HepG2 (cell line): Measurements from ENCODE around the gene BACE1-AS. TPM values are rescaled to one million over a fixed set of nuclear protein-coding genes. Genes with fewer than 3 reads are reported as not detected.

Source experiments
- DMAP1 ChIP-seq: IDR thresholded peaks from 2 replicates; pipeline ENCODE4 v1.6.1; 2016
- FOXK2 ChIP-seq: fragments of 450-650 bp; IDR thresholded peaks from 2 replicates; pipeline ENCODE4 v1.6.1; 2016
- MEIS2 ChIP-seq: sonication (generic); formaldehyde crosslinking; IDR thresholded peaks from 2 replicates; pipeline ENCODE4 v1.9.0; 2021; ENCODE audit warnings: mild to moderate bottlenecking, missing genetic modification reagents
- SIN3A ChIP-seq: IDR thresholded peaks from 2 replicates; pipeline ENCODE4 v1.6.1; 2011; ENCODE audit warnings: low read depth, mild to moderate bottlenecking, control low read depth, low read length, borderline replicate concordance
- SP2 ChIP-seq: sonication (generic); formaldehyde crosslinking; IDR thresholded peaks from 2 replicates; pipeline ENCODE4 v1.5.1; 2020; ENCODE audit warnings: mild to moderate bottlenecking, missing genetic modification reagents
- TCF7 ChIP-seq: sonication (generic); IDR thresholded peaks from 2 replicates; pipeline ENCODE4 v1.6.1; 2016; ENCODE audit warnings: antibody characterized with exemption, low read depth
- ZFX ChIP-seq: sonication (generic); formaldehyde crosslinking; IDR thresholded peaks from 2 replicates; pipeline ENCODE4 v1.4.0; 2020; ENCODE audit warnings: mild to moderate bottlenecking, low read depth, missing genetic modification reagents, moderate library complexity
- ZNF883 ChIP-seq: sonication (generic); formaldehyde crosslinking; IDR thresholded peaks from 2 replicates; pipeline ENCODE4 v1.5.1; 2020; ENCODE audit warnings: mild to moderate bottlenecking, missing genetic modification reagents; ENCODE audit errors: not compliant biosample characterization
- ZSCAN31 ChIP-seq: sonication (generic); formaldehyde crosslinking; IDR thresholded peaks from 2 replicates; pipeline ENCODE4 v1.5.0; 2020; ENCODE audit warnings: low read depth, mild to moderate bottlenecking, missing genetic modification reagents
- polyA plus RNA-seq, 8 experiments: library from polyadenylated mRNA; depleted of rRNA in 3 of 8; stranded (reverse) in 7 of 8; unstranded in 1 of 8; fragments of >200 nt; fragmentation: Illumina TruSeq in 4 of 8; extraction: Trizol in 4 of 8; gene quantifications; 2 replicates each; pipeline versions ENCODE4 v1.2.1 to v1.2.3, GENCODE V29; 2011 to 2016; ENCODE audit warnings: low read depth in 4 of 8, missing spikeins in 1 of 8, mixed read lengths in 1 of 8; ENCODE audit not compliant: insufficient read depth in 1 of 8
- total RNA-seq, 5 experiments: library from RNA; depleted of rRNA; stranded (reverse); fragments of >200 nt; fragmentation: Illumina TruSeq; extraction: Trizol; gene quantifications; 2 replicates each; pipeline ENCODE4 v1.2.3, GENCODE V29; 2016; ENCODE audit warnings: low read depth in 1 of 5
- TF ChIP-seq, protein P1 (sequence below): sonication (generic); formaldehyde crosslinking; IDR thresholded peaks from 2 replicates; pipeline ENCODE4 v1.9.0; 2022; ENCODE audit warnings: missing genetic modification reagents, mild to moderate bottlenecking, borderline replicate concordance
- TF ChIP-seq, protein P2 (sequence below): sonication (generic); formaldehyde crosslinking; IDR thresholded peaks from one replicate; pipeline ENCODE4 v1.5.1; 2020; ENCODE audit warnings: mild to moderate bottlenecking, missing genetic modification reagents; ENCODE audit errors: not compliant biosample characterization
- TF ChIP-seq, protein P3 (sequence below): sonication (generic); formaldehyde crosslinking; IDR thresholded peaks from 2 replicates; pipeline ENCODE4 v1.5.0; 2020; ENCODE audit warnings: mild to moderate bottlenecking, missing genetic modification reagents
- TF ChIP-seq, protein P4 (sequence below): sonication (generic); formaldehyde crosslinking; IDR thresholded peaks from 2 replicates; pipeline ENCODE4 v1.4.0; 2020; ENCODE audit warnings: mild to moderate bottlenecking, missing genetic modification reagents

The BACE1-AS gene
- total and polyA plus RNA-seq, 2 of the 13 experiments (the other 11 are each of a cell fraction or from before 2014, with no cell fraction given) = 2.0 to 3.9 TPM

DNA sequence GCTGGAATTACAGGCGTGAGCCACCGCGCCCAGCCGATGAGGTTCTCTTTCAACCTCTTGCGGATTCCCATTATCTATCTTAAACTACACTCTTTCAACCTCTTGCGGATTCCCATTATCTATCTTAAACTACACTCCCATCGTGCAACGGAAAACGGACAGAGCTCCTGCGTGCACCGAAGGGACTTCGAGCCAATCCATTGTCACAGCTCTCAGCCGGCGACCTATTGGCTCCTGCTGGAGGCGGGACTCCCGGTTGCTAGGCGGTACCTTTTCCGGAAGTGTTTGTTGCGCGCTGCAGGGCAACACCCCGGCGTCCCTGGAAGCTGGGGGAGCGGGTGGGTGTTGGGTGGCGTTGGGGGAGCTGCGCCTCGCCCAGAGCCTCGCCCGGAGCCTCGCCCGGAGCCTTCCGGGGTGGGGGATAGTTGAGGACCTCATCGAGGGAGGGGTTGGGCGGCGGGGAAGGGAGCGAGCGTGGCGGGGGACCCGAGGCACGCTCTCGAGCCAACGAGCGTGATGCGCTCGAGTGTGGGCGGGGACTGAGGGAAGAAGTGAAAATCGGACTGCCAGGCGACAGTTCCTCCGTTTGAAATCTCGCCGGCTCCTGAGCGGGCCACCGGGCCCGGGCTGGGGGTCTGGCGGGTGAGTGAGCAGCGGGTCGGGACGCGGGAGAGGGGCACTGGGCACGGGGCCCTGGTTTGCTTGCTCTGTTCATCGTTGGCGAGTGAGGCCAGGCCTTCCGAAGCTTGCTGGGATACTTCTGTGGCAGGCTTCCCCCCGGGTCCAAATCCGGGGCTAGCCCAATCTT is 36.6 kb downstream of the BACE1-AS start, which contains the start of gene CEP164 (continued):
- TF ChIP-seq ZFX (peak; percentile 44), ZNF883 (CRISPR knock-in tag) (peak; percentile 68), SIN3A (peak; percentile 91; the same call in 1 of the 2 replicates), FOXK2 (0 out of 2 replicates have a peak, but pooled peaks have one; percentile 20), SP2 (peak; percentile 97), MEIS2 (CRISPR knock-in tag) (peak; percentile 59; the same call in 1 of the 2 replicates), ZSCAN31 (CRISPR knock-in tag) (peak; percentile 80), TCF7 (no peak), DMAP1 (CRISPR knock-in tag) (no peak; the same call in 1 of the 2 replicates)
- TF ChIP-seq, protein P1, sequence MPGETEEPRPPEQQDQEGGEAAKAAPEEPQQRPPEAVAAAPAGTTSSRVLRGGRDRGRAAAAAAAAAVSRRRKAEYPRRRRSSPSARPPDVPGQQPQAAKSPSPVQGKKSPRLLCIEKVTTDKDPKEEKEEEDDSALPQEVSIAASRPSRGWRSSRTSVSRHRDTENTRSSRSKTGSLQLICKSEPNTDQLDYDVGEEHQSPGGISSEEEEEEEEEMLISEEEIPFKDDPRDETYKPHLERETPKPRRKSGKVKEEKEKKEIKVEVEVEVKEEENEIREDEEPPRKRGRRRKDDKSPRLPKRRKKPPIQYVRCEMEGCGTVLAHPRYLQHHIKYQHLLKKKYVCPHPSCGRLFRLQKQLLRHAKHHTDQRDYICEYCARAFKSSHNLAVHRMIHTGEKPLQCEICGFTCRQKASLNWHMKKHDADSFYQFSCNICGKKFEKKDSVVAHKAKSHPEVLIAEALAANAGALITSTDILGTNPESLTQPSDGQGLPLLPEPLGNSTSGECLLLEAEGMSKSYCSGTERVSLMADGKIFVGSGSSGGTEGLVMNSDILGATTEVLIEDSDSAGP (CRISPR knock-in tag) = peak; percentile 64; the same call in 1 of the 2 replicates
- TF ChIP-seq, protein P2, sequence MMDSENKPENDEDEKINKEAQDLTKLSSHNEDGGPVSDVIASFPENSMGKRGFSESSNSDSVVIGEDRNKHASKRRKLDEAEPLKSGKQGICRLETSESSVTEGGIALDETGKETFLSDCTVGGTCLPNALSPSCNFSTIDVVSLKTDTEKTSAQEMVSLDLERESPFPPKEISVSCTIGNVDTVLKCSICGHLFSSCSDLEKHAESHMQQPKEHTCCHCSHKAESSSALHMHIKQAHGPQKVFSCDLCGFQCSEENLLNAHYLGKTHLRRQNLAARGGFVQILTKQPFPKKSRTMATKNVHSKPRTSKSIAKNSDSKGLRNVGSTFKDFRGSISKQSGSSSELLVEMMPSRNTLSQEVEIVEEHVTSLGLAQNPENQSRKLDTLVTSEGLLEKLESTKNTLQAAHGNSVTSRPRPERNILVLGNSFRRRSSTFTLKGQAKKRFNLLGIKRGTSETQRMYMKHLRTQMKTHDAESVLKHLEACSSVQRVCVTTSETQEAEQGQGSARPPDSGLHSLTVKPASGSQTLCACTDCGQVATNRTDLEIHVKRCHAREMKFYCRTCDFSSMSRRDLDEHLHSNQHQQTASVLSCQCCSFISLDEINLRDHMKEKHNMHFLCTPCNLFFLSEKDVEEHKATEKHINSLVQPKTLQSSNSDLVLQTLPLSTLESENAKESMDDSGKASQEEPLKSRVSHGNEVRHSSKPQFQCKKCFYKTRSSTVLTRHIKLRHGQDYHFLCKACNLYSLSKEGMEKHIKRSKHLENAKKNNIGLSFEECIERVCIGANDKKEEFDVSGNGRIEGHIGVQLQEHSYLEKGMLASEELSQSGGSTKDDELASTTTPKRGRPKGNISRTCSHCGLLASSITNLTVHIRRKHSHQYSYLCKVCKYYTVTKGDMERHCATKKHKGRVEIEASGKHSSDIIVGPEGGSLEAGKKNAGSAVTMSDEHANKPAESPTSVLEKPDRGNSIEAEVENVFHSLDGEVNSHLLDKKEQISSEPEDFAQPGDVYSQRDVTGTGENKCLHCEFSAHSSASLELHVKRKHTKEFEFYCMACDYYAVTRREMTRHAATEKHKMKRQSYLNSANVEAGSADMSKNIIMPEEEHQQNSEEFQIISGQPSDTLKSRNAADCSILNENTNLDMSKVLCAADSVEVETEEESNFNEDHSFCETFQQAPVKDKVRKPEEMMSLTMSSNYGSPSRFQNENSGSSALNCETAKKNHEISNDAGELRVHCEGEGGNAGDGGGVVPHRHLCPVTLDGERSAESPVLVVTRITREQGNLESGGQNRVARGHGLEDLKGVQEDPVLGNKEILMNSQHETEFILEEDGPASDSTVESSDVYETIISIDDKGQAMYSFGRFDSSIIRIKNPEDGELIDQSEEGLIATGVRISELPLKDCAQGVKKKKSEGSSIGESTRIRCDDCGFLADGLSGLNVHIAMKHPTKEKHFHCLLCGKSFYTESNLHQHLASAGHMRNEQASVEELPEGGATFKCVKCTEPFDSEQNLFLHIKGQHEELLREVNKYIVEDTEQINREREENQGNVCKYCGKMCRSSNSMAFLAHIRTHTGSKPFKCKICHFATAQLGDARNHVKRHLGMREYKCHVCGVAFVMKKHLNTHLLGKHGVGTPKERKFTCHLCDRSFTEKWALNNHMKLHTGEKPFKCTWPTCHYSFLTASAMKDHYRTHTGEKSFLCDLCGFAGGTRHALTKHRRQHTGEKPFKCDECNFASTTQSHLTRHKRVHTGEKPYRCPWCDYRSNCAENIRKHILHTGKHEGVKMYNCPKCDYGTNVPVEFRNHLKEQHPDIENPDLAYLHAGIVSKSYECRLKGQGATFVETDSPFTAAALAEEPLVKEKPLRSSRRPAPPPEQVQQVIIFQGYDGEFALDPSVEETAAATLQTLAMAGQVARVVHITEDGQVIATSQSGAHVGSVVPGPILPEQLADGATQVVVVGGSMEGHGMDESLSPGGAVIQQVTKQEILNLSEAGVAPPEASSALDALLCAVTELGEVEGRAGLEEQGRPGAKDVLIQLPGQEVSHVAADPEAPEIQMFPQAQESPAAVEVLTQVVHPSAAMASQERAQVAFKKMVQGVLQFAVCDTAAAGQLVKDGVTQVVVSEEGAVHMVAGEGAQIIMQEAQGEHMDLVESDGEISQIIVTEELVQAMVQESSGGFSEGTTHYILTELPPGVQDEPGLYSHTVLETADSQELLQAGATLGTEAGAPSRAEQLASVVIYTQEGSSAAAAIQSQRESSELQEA (CRISPR knock-in tag) = no peak
- TF ChIP-seq, protein P3, sequence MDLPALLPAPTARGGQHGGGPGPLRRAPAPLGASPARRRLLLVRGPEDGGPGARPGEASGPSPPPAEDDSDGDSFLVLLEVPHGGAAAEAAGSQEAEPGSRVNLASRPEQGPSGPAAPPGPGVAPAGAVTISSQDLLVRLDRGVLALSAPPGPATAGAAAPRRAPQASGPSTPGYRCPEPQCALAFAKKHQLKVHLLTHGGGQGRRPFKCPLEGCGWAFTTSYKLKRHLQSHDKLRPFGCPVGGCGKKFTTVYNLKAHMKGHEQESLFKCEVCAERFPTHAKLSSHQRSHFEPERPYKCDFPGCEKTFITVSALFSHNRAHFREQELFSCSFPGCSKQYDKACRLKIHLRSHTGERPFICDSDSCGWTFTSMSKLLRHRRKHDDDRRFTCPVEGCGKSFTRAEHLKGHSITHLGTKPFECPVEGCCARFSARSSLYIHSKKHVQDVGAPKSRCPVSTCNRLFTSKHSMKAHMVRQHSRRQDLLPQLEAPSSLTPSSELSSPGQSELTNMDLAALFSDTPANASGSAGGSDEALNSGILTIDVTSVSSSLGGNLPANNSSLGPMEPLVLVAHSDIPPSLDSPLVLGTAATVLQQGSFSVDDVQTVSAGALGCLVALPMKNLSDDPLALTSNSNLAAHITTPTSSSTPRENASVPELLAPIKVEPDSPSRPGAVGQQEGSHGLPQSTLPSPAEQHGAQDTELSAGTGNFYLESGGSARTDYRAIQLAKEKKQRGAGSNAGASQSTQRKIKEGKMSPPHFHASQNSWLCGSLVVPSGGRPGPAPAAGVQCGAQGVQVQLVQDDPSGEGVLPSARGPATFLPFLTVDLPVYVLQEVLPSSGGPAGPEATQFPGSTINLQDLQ (CRISPR knock-in tag) = no peak
- TF ChIP-seq, protein P4, sequence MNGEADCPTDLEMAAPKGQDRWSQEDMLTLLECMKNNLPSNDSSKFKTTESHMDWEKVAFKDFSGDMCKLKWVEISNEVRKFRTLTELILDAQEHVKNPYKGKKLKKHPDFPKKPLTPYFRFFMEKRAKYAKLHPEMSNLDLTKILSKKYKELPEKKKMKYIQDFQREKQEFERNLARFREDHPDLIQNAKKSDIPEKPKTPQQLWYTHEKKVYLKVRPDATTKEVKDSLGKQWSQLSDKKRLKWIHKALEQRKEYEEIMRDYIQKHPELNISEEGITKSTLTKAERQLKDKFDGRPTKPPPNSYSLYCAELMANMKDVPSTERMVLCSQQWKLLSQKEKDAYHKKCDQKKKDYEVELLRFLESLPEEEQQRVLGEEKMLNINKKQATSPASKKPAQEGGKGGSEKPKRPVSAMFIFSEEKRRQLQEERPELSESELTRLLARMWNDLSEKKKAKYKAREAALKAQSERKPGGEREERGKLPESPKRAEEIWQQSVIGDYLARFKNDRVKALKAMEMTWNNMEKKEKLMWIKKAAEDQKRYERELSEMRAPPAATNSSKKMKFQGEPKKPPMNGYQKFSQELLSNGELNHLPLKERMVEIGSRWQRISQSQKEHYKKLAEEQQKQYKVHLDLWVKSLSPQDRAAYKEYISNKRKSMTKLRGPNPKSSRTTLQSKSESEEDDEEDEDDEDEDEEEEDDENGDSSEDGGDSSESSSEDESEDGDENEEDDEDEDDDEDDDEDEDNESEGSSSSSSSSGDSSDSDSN = peak; percentile 47; the same call in 1 of the 2 replicates
